ENCODE data around the gene C11orf24. TPM values are rescaled to one million over a fixed set of nuclear protein-coding genes. Genes with fewer than 3 reads are reported as not detected.

Gene C11orf24
- total and polyA plus RNA-seq, 2 of the 4 experiments (the other 2 are of a cell fraction), result 42.5 to 135 TPM

DNA sequence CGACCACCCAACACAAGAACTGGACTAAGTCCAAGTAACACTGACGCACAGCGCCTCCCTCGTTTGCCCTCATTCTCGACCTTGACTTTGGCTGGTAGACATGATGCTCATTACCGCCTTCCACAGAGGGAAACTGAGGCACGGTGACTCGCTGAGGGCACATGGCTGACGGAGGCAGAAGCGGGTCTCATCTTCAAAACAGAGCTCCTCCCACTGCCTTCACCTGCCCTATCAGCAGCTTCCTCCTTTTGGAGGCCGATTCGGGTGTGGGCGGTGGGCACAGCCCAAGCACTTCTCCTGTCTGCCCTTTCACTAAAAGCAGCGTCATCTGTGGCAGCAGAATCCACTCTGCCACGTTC, 56.7 kb downstream of the C11orf24 start:
- Histone ChIP-seq H3K9me3 (ENCODE audit: control insufficient read depth, insufficient read depth, low read length) (no peaks in the 10 kb centered on the region), H3K14ac (replicated peaks; ENCODE audit: low read depth, low read length) (no peak overlapping the region), H2BK5ac (ENCODE audit: low read depth, low read length, poor library complexity, severe bottlenecking) (no peak overlapping the region), H3K18ac (ENCODE audit: low read depth, low read length) (no peak overlapping the region), H2BK15ac (ENCODE audit: low read depth, low read length) (no peak overlapping the region; the same call in 2 of the 3 replicates), H3K4me1 (ENCODE audit: control insufficient read depth, insufficient read depth, low read length) (peaks cover 2% of the 10 kb centered on the region; the same call in 1 of the 2 replicates), H4K20me1 (ENCODE audit: insufficient read depth, low read length) (peaks cover 26% of the 10 kb centered on the region), H3K27ac (ENCODE audit: insufficient read depth, low read length) (no peak overlapping the region), H2AFZ (replicated peaks; ENCODE audit: low read length, poor library complexity) (peak overlapping the region; percentile 95), H3K9ac (ENCODE audit: low read depth, low read length) (no peak overlapping the region), H3K36me3 (ENCODE audit: control insufficient read depth, insufficient read depth, low read length) (no peaks in the 10 kb centered on the region), H2AK9ac (replicated peaks; ENCODE audit: low read depth, low read length, poor library complexity) (peak overlapping the region; percentile 89), H3K23ac (ENCODE audit: low read depth, low read length) (no peak overlapping the region), H3K27me3 (ENCODE audit: control insufficient read depth, insufficient read depth, low read length) (peaks cover 26% of the 10 kb centered on the region), H3K56ac (ENCODE audit: extremely low read depth, insufficient read depth, low read length) (no peak overlapping the region), H2AK5ac (ENCODE audit: low read depth, low read length) (peak overlapping the region; percentile 61), H3K9me1 (ENCODE audit: insufficient read depth, low read length) (peaks cover 9% of the 10 kb centered on the region; the same call in 1 of the 2 replicates), H2BK120ac (ENCODE audit: low read depth, low read length) (no peak overlapping the region), H3K4ac (ENCODE audit: low read depth, low read length) (no peak overlapping the region; the same call in 1 of the 2 replicates), H3K4me2 (ENCODE audit: low read depth, low read length) (no peak overlapping the region), H4K91ac (ENCODE audit: insufficient read depth, low read depth, low read length) (no peak overlapping the region), H4K8ac (ENCODE audit: low read depth in 2 of 2, low read length in 2 of 2) (no peak overlapping the region), H2BK20ac (ENCODE audit: low read depth, low read length) (no peak overlapping the region), H4K5ac (ENCODE audit: low read depth, low read length) (no peak overlapping the region), H3K79me1 (ENCODE audit: low read depth in 1 of 2, low read length in 2 of 2) (peaks cover 6 to 28% of the 10 kb centered on the region in 2 experiments), H3K4me3 (ENCODE audit: insufficient read depth, low read depth, low read length) (no peak overlapping the region)
- intact Hi-C loops (cut with micrococcal nuclease) (no loop called here), in situ Hi-C loops (cut with MboI; ENCODE audit: low sequenced_read_pairs) (no loop called here), dilution Hi-C loops (cut with HindIII; ENCODE audit: low sequenced_read_pairs, unreplicated experiment) (no loop called here)
- no TSS peak for BruUV-seq (replicated peaks)
- CTCF ChIA-PET, result no interaction called here
- POLR2A ChIA-PET (ENCODE audit: unreplicated experiment), result no interaction called here
- no peak for TF ChIP-seq RCOR1 (IDR thresholded peaks at IDR 0.05; ENCODE audit: insufficient replicate concordance, low read length)
- no peak for TF ChIP-seq CTCF (conservative IDR thresholded peaks at IDR 0.05; ENCODE audit: low read depth, low read length)
- TF ChIP-seq SMC3 (IDR thresholded peaks at IDR 0.05; ENCODE audit: low read depth, low read length), result no peak
- TF ChIP-seq USF2 (IDR thresholded peaks at IDR 0.05; ENCODE audit: low read depth, low read length), result no peak
- TF ChIP-seq MAFK (IDR thresholded peaks at IDR 0.05; ENCODE audit: low read depth, low read length), result no peak
- no peak for TF ChIP-seq MXI1 (IDR thresholded peaks at IDR 0.05; ENCODE audit: borderline replicate concordance, low read depth, low read length)
- TF ChIP-seq CHD1 (IDR thresholded peaks at IDR 0.05; ENCODE audit: low read depth, low read length), result no peak
- TF ChIP-seq RFX5 (IDR thresholded peaks at IDR 0.05; ENCODE audit: low read depth, low read length), result no peak
- WGBS, 2 experiments (ENCODE audit: extremely low coverage in 2 of 2, insufficient read length in 1 of 2), result 79% methylated on average over 8 of the region's 15 CpGs; no CpG with 5 or more reads in 1 of the 2 experiments
- ATAC-seq (ENCODE audit: low read depth) (no peak), DNase-seq (no peak)
